SK-N-SH treated with all-trans-retinoic acid at 6 μM for 48 hours (cell line): ENCODE data around the gene BACH1.

Experiments used
- ATAC-seq: fragments of 200-7000 bp; cut with Tn5 transposase; 3 replicates; pipeline ENCODE4 v1.9.1; 2020; ENCODE audit warnings: mild to moderate bottlenecking, moderate library complexity
- ARNTL ChIP-seq: fragments of 450-650 bp; formaldehyde crosslinking; IDR thresholded peaks from 2 replicates; pipeline ENCODE4 v1.5.0; 2020; ENCODE audit warnings: low read depth, mild to moderate bottlenecking, moderate library complexity, borderline replicate concordance
- BACH2 ChIP-seq: fragments of 250-450 bp; sonication (Bioruptor Pico); IDR thresholded peaks from 2 replicates; pipeline ENCODE4 v1.9.0; 2021; ENCODE audit warnings: mild to moderate bottlenecking, borderline replicate concordance
- CSDC2 ChIP-seq: fragments of 250-450 bp; sonication (Bioruptor Pico); IDR thresholded peaks from 2 replicates; pipeline ENCODE4 v1.5.0; 2020; ENCODE audit warnings: mild to moderate bottlenecking, moderate library complexity
- CSRNP3 ChIP-seq: fragments of 250-450 bp; sonication (Bioruptor Pico); IDR thresholded peaks from 2 replicates; pipeline ENCODE4 v1.5.1; 2021; ENCODE audit warnings: mild to moderate bottlenecking, moderate library complexity
- ESRRG ChIP-seq: fragments of 250-450 bp; sonication (Bioruptor Pico); IDR thresholded peaks from 2 replicates; pipeline ENCODE4 v1.6.1; 2021; ENCODE audit warnings: mild to moderate bottlenecking
- GLIS3 ChIP-seq: fragments of 250-450 bp; sonication (Bioruptor Pico); IDR thresholded peaks from 2 replicates; pipeline ENCODE4 v1.5.0; 2020; ENCODE audit warnings: mild to moderate bottlenecking, moderate library complexity
- ISL1 ChIP-seq: fragments of 250-450 bp; sonication (Bioruptor Pico); IDR thresholded peaks from 2 replicates; pipeline ENCODE4 v2.1.2; 2022; ENCODE audit warnings: mild to moderate bottlenecking, moderate library complexity
- OSR1 ChIP-seq: fragments of 250-450 bp; sonication (Bioruptor Pico); IDR thresholded peaks from 2 replicates; pipeline ENCODE4 v1.8.0; 2022; ENCODE audit warnings: moderate library complexity, mild to moderate bottlenecking, inconsistent platforms
- POU6F1 ChIP-seq: fragments of 250-450 bp; sonication (Bioruptor Pico); IDR thresholded peaks from 2 replicates; pipeline ENCODE4 v1.8.0; 2021; ENCODE audit warnings: low read depth, mild to moderate bottlenecking, moderate library complexity, borderline replicate concordance
- PPARA ChIP-seq: fragments of 250-450 bp; sonication (Bioruptor Pico); IDR thresholded peaks from 2 replicates; pipeline ENCODE4 v1.5.0; 2020; ENCODE audit warnings: mild to moderate bottlenecking, borderline replicate concordance
- RARB ChIP-seq: fragments of 250-450 bp; sonication (Bioruptor Pico); IDR thresholded peaks from 2 replicates; pipeline ENCODE4 v1.8.0; 2021; ENCODE audit warnings: mild to moderate bottlenecking, moderate library complexity
- SNAI2 ChIP-seq: fragments of 250-450 bp; sonication (Bioruptor Pico); IDR thresholded peaks from 2 replicates; pipeline ENCODE4 v1.5.0; 2020; ENCODE audit warnings: mild to moderate bottlenecking, moderate library complexity
- TOX ChIP-seq: fragments of 250-450 bp; sonication (Bioruptor Pico); IDR thresholded peaks from 2 replicates; pipeline ENCODE4 v1.8.0; 2021; ENCODE audit warnings: mild to moderate bottlenecking, moderate library complexity, borderline replicate concordance
- ZC3H10 ChIP-seq: fragments of 250-450 bp; sonication (Bioruptor Pico); IDR thresholded peaks from 2 replicates; pipeline ENCODE4 v1.5.1; 2021; ENCODE audit warnings: mild to moderate bottlenecking, moderate library complexity
- ZFP30 ChIP-seq: fragments of 450-650 bp; formaldehyde crosslinking; IDR thresholded peaks from 2 replicates; pipeline ENCODE4 v1.5.0; 2022; ENCODE audit warnings: mild to moderate bottlenecking, moderate library complexity
- ZNF70 ChIP-seq: fragments of 450-650 bp; formaldehyde crosslinking; IDR thresholded peaks from 2 replicates; pipeline ENCODE4 v1.5.0; 2020; ENCODE audit warnings: mild to moderate bottlenecking, moderate library complexity
- ZNF8 ChIP-seq: fragments of 450-650 bp; formaldehyde crosslinking; IDR thresholded peaks from 2 replicates; pipeline ENCODE4 v1.5.0; 2020; ENCODE audit warnings: mild to moderate bottlenecking, moderate library complexity
- TF ChIP-seq, protein P1 (sequence below): fragments of 250-450 bp; sonication (Bioruptor Pico); IDR thresholded peaks from 2 replicates; pipeline ENCODE4 v1.5.0; 2020; ENCODE audit warnings: mild to moderate bottlenecking, moderate library complexity
- TF ChIP-seq, protein P2 (sequence below): fragments of 250-450 bp; sonication (Bioruptor Pico); IDR thresholded peaks from 2 replicates; pipeline ENCODE4 v1.5.1; 2020; ENCODE audit warnings: low read depth, mild to moderate bottlenecking, moderate library complexity
- TF ChIP-seq, protein P3 (sequence below): fragments of 250-450 bp; sonication (Bioruptor Pico); IDR thresholded peaks from 2 replicates; pipeline ENCODE4 v1.8.0; 2020; ENCODE audit warnings: mild to moderate bottlenecking, moderate library complexity, borderline replicate concordance

BACH1 gene

DNA sequence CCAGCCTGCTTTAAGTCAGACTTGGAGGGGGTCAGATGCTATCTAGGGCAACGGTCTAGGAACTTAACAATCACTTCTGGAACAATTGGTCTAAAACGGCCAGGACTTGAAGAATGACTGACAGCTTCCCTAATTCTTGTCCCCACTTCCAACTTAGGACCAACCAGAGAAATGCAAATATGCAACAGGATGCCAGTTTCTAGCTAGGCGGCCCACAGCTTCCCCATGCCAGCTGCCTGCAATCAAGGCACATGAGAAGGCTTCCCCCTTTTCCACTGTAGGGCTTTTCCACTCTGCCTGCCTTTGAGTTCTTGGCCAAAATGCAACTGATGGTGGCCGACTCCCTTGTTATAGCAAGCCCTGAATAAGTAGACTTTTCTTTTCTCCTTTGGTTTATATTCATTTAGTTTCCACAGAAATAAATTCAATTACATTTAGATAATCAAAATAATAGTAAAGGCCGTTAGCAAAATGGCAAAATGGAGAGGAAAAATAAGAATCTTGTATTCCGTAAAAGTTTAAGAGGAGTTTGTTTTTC lies 80.9 kb downstream of the BACH1 start:
- ATAC-seq = no peak
- TF ChIP-seq ESRRG (CRISPR knock-in tag) (no peak), ISL1 (no peak), CSRNP3 (CRISPR knock-in tag) (no peak), ARNTL (CRISPR knock-in tag) (no peak), GLIS3 (CRISPR knock-in tag) (no peak)
- TF ChIP-seq, protein P1, sequence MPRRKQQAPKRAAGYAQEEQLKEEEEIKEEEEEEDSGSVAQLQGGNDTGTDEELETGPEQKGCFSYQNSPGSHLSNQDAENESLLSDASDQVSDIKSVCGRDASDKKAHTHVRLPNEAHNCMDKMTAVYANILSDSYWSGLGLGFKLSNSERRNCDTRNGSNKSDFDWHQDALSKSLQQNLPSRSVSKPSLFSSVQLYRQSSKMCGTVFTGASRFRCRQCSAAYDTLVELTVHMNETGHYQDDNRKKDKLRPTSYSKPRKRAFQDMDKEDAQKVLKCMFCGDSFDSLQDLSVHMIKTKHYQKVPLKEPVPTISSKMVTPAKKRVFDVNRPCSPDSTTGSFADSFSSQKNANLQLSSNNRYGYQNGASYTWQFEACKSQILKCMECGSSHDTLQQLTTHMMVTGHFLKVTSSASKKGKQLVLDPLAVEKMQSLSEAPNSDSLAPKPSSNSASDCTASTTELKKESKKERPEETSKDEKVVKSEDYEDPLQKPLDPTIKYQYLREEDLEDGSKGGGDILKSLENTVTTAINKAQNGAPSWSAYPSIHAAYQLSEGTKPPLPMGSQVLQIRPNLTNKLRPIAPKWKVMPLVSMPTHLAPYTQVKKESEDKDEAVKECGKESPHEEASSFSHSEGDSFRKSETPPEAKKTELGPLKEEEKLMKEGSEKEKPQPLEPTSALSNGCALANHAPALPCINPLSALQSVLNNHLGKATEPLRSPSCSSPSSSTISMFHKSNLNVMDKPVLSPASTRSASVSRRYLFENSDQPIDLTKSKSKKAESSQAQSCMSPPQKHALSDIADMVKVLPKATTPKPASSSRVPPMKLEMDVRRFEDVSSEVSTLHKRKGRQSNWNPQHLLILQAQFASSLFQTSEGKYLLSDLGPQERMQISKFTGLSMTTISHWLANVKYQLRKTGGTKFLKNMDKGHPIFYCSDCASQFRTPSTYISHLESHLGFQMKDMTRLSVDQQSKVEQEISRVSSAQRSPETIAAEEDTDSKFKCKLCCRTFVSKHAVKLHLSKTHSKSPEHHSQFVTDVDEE (CRISPR knock-in tag) = no peak
- TF ChIP-seq, all 23 proteins: peak for 0

GRCh38 chr21:29382030-29382654 lies 83.4 kb downstream of the BACH1 start:
- TF ChIP-seq, protein P2, sequence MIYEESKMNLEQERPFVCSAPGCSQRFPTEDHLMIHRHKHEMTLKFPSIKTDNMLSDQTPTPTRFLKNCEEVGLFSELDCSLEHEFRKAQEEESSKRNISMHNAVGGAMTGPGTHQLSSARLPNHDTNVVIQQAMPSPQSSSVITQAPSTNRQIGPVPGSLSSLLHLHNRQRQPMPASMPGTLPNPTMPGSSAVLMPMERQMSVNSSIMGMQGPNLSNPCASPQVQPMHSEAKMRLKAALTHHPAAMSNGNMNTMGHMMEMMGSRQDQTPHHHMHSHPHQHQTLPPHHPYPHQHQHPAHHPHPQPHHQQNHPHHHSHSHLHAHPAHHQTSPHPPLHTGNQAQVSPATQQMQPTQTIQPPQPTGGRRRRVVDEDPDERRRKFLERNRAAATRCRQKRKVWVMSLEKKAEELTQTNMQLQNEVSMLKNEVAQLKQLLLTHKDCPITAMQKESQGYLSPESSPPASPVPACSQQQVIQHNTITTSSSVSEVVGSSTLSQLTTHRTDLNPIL (CRISPR knock-in tag) = no peak
- TF ChIP-seq ARNTL (CRISPR knock-in tag) (no peak), CSRNP3 (CRISPR knock-in tag) (no peak), GLIS3 (CRISPR knock-in tag) (no peak), ISL1 (no peak; the same call in 1 of the 2 replicates), OSR1 (CRISPR knock-in tag) (no peak), ZC3H10 (CRISPR knock-in tag) (no peak), ZNF8 (CRISPR knock-in tag) (no peak), TOX (CRISPR knock-in tag) (no peak), BACH2 (CRISPR knock-in tag) (no peak), RARB (CRISPR knock-in tag) (no peak), SNAI2 (CRISPR knock-in tag) (no peak), CSDC2 (CRISPR knock-in tag) (no peak), POU6F1 (CRISPR knock-in tag) (no peak), ZFP30 (CRISPR knock-in tag) (no peak), PPARA (CRISPR knock-in tag) (no peak), ZNF70 (CRISPR knock-in tag) (no peak)
- TF ChIP-seq, protein P1 (CRISPR knock-in tag) = no peak
- TF ChIP-seq, protein P3, sequence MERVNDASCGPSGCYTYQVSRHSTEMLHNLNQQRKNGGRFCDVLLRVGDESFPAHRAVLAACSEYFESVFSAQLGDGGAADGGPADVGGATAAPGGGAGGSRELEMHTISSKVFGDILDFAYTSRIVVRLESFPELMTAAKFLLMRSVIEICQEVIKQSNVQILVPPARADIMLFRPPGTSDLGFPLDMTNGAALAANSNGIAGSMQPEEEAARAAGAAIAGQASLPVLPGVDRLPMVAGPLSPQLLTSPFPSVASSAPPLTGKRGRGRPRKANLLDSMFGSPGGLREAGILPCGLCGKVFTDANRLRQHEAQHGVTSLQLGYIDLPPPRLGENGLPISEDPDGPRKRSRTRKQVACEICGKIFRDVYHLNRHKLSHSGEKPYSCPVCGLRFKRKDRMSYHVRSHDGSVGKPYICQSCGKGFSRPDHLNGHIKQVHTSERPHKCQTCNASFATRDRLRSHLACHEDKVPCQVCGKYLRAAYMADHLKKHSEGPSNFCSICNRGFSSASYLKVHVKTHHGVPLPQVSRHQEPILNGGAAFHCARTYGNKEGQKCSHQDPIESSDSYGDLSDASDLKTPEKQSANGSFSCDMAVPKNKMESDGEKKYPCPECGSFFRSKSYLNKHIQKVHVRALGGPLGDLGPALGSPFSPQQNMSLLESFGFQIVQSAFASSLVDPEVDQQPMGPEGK = no peak
- peak; percentile 84 for ATAC-seq
